PC-3 (cell line): ENCODE data around the gene EIF2B4. TPM values are rescaled to one million over a fixed set of nuclear protein-coding genes. Genes with fewer than 3 reads are reported as not detected.

ENCODE experiments used
- ATAC-seq: fragments of 200-7000 bp; cut with Tn5 transposase; 2 replicates; pipeline ENCODE4 v1.9.1; 2020; ENCODE audit warnings: mild to moderate bottlenecking, moderate library complexity
- BruUV-seq: library from RNA; stranded (reverse); fragments of 400-500 nt; replicated peaks from 2 replicates; lab custom pipeline; 2021; lab: Mats Ljungman, UMichigan
- CTCF ChIA-PET: fragments of 300-600 bp; sonication (Branson Sonifier 250); formaldehyde crosslinking; loops from one replicate; lab custom pipeline; 2022; ENCODE audit warnings: antibody characterized with exemption; lab: Charles Lee
- POLR2A ChIA-PET: fragments of 300-600 bp; sonication (Branson Sonifier 250); formaldehyde crosslinking; loops from one replicate; lab custom pipeline; 2022; ENCODE audit warnings: antibody characterized with exemption; ENCODE audit not compliant: unreplicated experiment; lab: Charles Lee
- DNase-seq: peaks from one replicate; pipeline ENCODE4 v3.0.0-alpha.2; 2015
- H2AFZ ChIP-seq: fragments of 300-600 bp; sonication (generic); 2 replicates; pipeline ENCODE4 v1.6.0; 2016; ENCODE audit warnings: antibody characterized with exemption, low read length
- H3F3A ChIP-seq: fragments of 300-600 bp; sonication (generic); one replicate; pipeline ENCODE4 v1.6.0; 2017; ENCODE audit warnings: antibody characterized with exemption, low read length, control low read depth, mild to moderate bottlenecking; ENCODE audit not compliant: unreplicated experiment
- H3K27ac ChIP-seq: fragments of 300-600 bp; sonication (generic); 2 replicates; pipeline ENCODE4 v1.5.1; 2016; ENCODE audit warnings: mild to moderate bottlenecking, low read length
- H3K27me3 ChIP-seq: fragments of 300-600 bp; sonication (generic); 2 replicates; pipeline ENCODE4 v1.6.1; 2016; ENCODE audit warnings: low read length, mixed read lengths
- H3K36me3 ChIP-seq: fragments of 300-600 bp; sonication (generic); 2 replicates; pipeline ENCODE4 v1.6.1; 2016; ENCODE audit warnings: low read depth, mixed run types, low read length, mixed read lengths
- H3K4me1 ChIP-seq: fragments of 300-600 bp; sonication (generic); 2 replicates; pipeline ENCODE4 v1.5.1; 2016; ENCODE audit warnings: low read length; ENCODE audit not compliant: insufficient read depth
- H3K4me2 ChIP-seq: fragments of 300-600 bp; sonication (generic); 2 replicates; pipeline ENCODE4 v1.6.0; 2016; ENCODE audit warnings: low read length
- H3K4me3 ChIP-seq: fragments of 300-600 bp; sonication (generic); 2 replicates; pipeline ENCODE4 v1.5.1; 2016; ENCODE audit warnings: mild to moderate bottlenecking, low read length, mixed read lengths
- H3K79me2 ChIP-seq: fragments of 300-600 bp; sonication (generic); 2 replicates; pipeline ENCODE4 v1.6.1; 2017; ENCODE audit warnings: low read length, mixed read lengths
- H3K9ac ChIP-seq: fragments of 300-600 bp; sonication (generic); 2 replicates; pipeline ENCODE4 v1.6.0; 2016; ENCODE audit warnings: mild to moderate bottlenecking, low read length
- H3K9me2 ChIP-seq: fragments of 300-600 bp; sonication (generic); replicated peaks from 2 replicates; pipeline ENCODE4 v1.6.1; 2016; ENCODE audit warnings: mixed run types, low read length, mixed read lengths
- H3K9me3 ChIP-seq: fragments of 300-600 bp; sonication (generic); 2 replicates; pipeline ENCODE4 v1.6.1; 2016; ENCODE audit warnings: low read length, mixed read lengths
- H4K20me1 ChIP-seq: fragments of 300-600 bp; sonication (generic); 2 replicates; pipeline ENCODE4 v1.6.1; 2016; ENCODE audit warnings: low read length, mixed read lengths
- CTCF ChIP-seq: fragments of 300-600 bp; sonication (generic); conservative IDR thresholded peaks from 2 replicates; pipeline ENCODE4 v1.5.1; 2017; ENCODE audit warnings: antibody characterized with exemption, low read depth, mild to moderate bottlenecking, low read length
- EZH2 ChIP-seq: fragments of 300-600 bp; sonication (generic); IDR thresholded peaks from one replicate; pipeline ENCODE4 v1.6.1; 2017; ENCODE audit warnings: antibody characterized with exemption, mild to moderate bottlenecking, low read length; ENCODE audit not compliant: unreplicated experiment
- EZH2phosphoT487 ChIP-seq: fragments of 300-600 bp; sonication (generic); IDR thresholded peaks from 2 replicates; pipeline ENCODE4 v1.6.1; 2018; ENCODE audit warnings: mild to moderate bottlenecking, antibody characterized with exemption, low read length, borderline replicate concordance
- intact Hi-C: fragments of 100-400 bp; cut with micrococcal nuclease; formaldehyde crosslinking; loops from 2 replicates; pipeline ENCODE4 v1.9.0; 2023
- total RNA-seq: library from RNA; depleted of rRNA; stranded (reverse); fragments of >200 nt; gene quantifications from 2 replicates; pipeline ENCODE4 v1.2.3, GENCODE V29; 2014

EIF2B4 gene
- total RNA-seq, 1 experiment from 2014 or later: 35.8 TPM

GRCh38 chr2:27400348-27401135 lies 30.4 kb upstream of the EIF2B4 start:
- CTCF ChIA-PET: no interaction called here
- no peaks in the 10 kb centered on the region for H3K4me1 ChIP-seq
- H3K9ac ChIP-seq: no peak overlapping the region
- intact Hi-C loops: loop anchor here (10.0 kb wide), 1 partner anchor 254 kb away; no protein-coding TSS in a partner anchor
- BruUV-seq: no TSS peak
- no peaks in the 10 kb centered on the region for H3K27me3 ChIP-seq
- H4K20me1 ChIP-seq: peaks cover 32% of the 10 kb centered on the region
- H3K9me3 ChIP-seq: no peaks in the 10 kb centered on the region
- POLR2A ChIA-PET: interaction anchor here (0.6 kb wide), 1 partner anchor 56 kb away, joined by 6 read pairs; no protein-coding TSS in a partner anchor
- no peak overlapping the region for H3K4me3 ChIP-seq
- no peak for ATAC-seq
- no peaks in the 10 kb centered on the region for H3K9me2 ChIP-seq
- H2AFZ ChIP-seq: no peak overlapping the region
- H3K4me2 ChIP-seq: no peak overlapping the region
- no peak overlapping the region for H3K27ac ChIP-seq
- H3K79me2 ChIP-seq: peaks cover 99% of the 10 kb centered on the region
- H3F3A ChIP-seq: no peaks in the 10 kb centered on the region
- TF ChIP-seq EZH2 (no peak), CTCF (no peak), EZH2phosphoT487 (no peak)
- peaks cover 10% of the 10 kb centered on the region; the same call in 1 of the 2 replicates for H3K36me3 ChIP-seq
- DNase-seq: no peak

- ChIA-PET POLR2A (no interaction called here), CTCF (no interaction called here)
- H3K9ac ChIP-seq: no peak overlapping the region
- no peaks in the 10 kb centered on the region for H3K27me3 ChIP-seq
- peaks cover 28% of the 10 kb centered on the region for H4K20me1 ChIP-seq
- peaks cover 10% of the 10 kb centered on the region; the same call in 1 of the 2 replicates for H3K36me3 ChIP-seq
- peaks cover 99% of the 10 kb centered on the region for H3K79me2 ChIP-seq
- H3K4me2 ChIP-seq: no peak overlapping the region
- no peak overlapping the region for H3K27ac ChIP-seq
- TF ChIP-seq CTCF: no peak
- no peak for TF ChIP-seq EZH2
- TF ChIP-seq EZH2phosphoT487: no peak
- H3K9me3 ChIP-seq: no peaks in the 10 kb centered on the region
- no peak for ATAC-seq
- no peak for DNase-seq
- intact Hi-C loops: no loop called here
- no peaks in the 10 kb centered on the region for H3F3A ChIP-seq
- H3K9me2 ChIP-seq: no peaks in the 10 kb centered on the region
- BruUV-seq: no TSS peak
- no peaks in the 10 kb centered on the region for H3K4me1 ChIP-seq
- no peak overlapping the region for H2AFZ ChIP-seq
- no peak overlapping the region for H3K4me3 ChIP-seq
Observed at GRCh38 chr2:27398962-27399361, 28.8 kb upstream of the EIF2B4 start.

- BruUV-seq: no TSS peak
- Histone ChIP-seq H3K9me3 (no peaks in the 10 kb centered on the region), H3K4me1 (no peaks in the 10 kb centered on the region), H3K4me2 (no peak overlapping the region), H2AFZ (no peak overlapping the region), H3K36me3 (peaks cover 7% of the 10 kb centered on the region; the same call in 1 of the 2 replicates), H3K4me3 (no peak overlapping the region), H4K20me1 (peaks cover 11% of the 10 kb centered on the region; the same call in 1 of the 2 replicates), H3K27me3 (no peaks in the 10 kb centered on the region), H3K79me2 (peaks cover 97% of the 10 kb centered on the region), H3K9me2 (no peaks in the 10 kb centered on the region), H3F3A (no peaks in the 10 kb centered on the region), H3K9ac (no peak overlapping the region), H3K27ac (no peak overlapping the region)
- intact Hi-C loops: no loop called here
- no peak for DNase-seq
- CTCF ChIA-PET: no interaction called here
- TF ChIP-seq EZH2phosphoT487: no peak
- no peak for TF ChIP-seq CTCF
- TF ChIP-seq EZH2: no peak
- no peak for ATAC-seq
- POLR2A ChIA-PET: no interaction called here
Observed at GRCh38 chr2:27393225-27393624, 23.1 kb upstream of the EIF2B4 start.
